Neural progenitor cell (in vitro differentiated cells): ENCODE measurements around the gene PNLIP.

Experiments
- CTCF ChIP-seq: fragments of 200-600 bp; sonication (generic); IDR thresholded peaks from 2 replicates; pipeline ENCODE4 v1.5.1; 2017; ENCODE audit warnings: antibody characterized with exemption, mild to moderate bottlenecking
- EZH2 ChIP-seq: fragments of 200-600 bp; sonication (generic); IDR thresholded peaks from 2 replicates; pipeline ENCODE4 v1.6.1; 2017; ENCODE audit warnings: antibody characterized with exemption, mild to moderate bottlenecking, moderate library complexity

- TF ChIP-seq CTCF (no peak), EZH2 (no peak)
Observed at GRCh38 chr10:116606061-116606483, 60.3 kb downstream of the PNLIP start.
